ENCODE measurements around the gene GPC5. TPM values are rescaled to one million over a fixed set of nuclear protein-coding genes. Genes with fewer than 3 reads are reported as not detected.
"Not testable (repeated sequence)": the region's sequence is repeated elsewhere in the genome, so short reads cannot be mapped to it uniquely, and the experiment has no call there.

The GPC5 gene
- total and polyA plus RNA-seq, 3 donors from 2014 or later: 11.5 to 81.8 (median 52.1) TPM

GRCh38 chr13:92480387-92480786, 1082.0 kb downstream of the GPC5 start:
- Histone ChIP-seq H3K4me3 (no peak overlapping the region), H3K36me3 (ENCODE audit: low read depth, missing control alignments) (no peaks in the 10 kb centered on the region), H3K27me3 (no peaks in the 10 kb centered on the region), H3K9me3 (no peaks in the 10 kb centered on the region), H3K4me1 (no peaks in the 10 kb centered on the region), H3K27ac (no peak overlapping the region)
- no peak for DNase-seq
- intact Hi-C loops (cut with DNase I; ENCODE audit: low total_unique reads): no loop called here
- 96 to 97% methylated on average over 3 of the region's 3 CpGs for WGBS, 2 donors
- no peak for TF ChIP-seq POLR2A (IDR thresholded peaks at IDR 0.05)

- DNase-seq; H3K9me3 ChIP-seq; intact Hi-C loops (cut with DNase I; ENCODE audit: low total_unique reads); H3K4me1 ChIP-seq; H3K36me3 ChIP-seq (ENCODE audit: low read depth, missing control alignments); H3K27ac ChIP-seq; H3K27me3 ChIP-seq; H3K4me3 ChIP-seq: not testable (repeated sequence)
- WGBS, 2 donors: 88 to 90% methylated on average over 3 of the region's 3 CpGs
Observed at GRCh38 chr13:92482790-92483189, 1084.4 kb downstream of the GPC5 start.

- no peak overlapping the region for H3K27ac ChIP-seq
- no peak overlapping the region for H3K4me3 ChIP-seq
- intact Hi-C loops (cut with DNase I; ENCODE audit: low total_unique reads): no loop called here
- no peaks in the 10 kb centered on the region for H3K36me3 ChIP-seq (ENCODE audit: low read depth, missing control alignments)
- 58 to 70% methylated on average over 3 of the region's 3 CpGs for WGBS, 2 donors
- no peaks in the 10 kb centered on the region for H3K4me1 ChIP-seq
- TF ChIP-seq POLR2A (IDR thresholded peaks at IDR 0.05) (no peak), CTCF (IDR thresholded peaks at IDR 0.05) (no peak)
- H3K9me3 ChIP-seq: no peaks in the 10 kb centered on the region
- no peaks in the 10 kb centered on the region for H3K27me3 ChIP-seq
- DNase-seq: no peak
Observed at GRCh38 chr13:92483894-92484293, 1085.5 kb downstream of the GPC5 start.

GRCh38 chr13:92487238-92487637, 1088.8 kb downstream of the GPC5 start:
- no peak for DNase-seq
- no peaks in the 10 kb centered on the region for H3K4me1 ChIP-seq
- TF ChIP-seq CTCF (IDR thresholded peaks at IDR 0.05): no peak
- no peak for TF ChIP-seq POLR2A (IDR thresholded peaks at IDR 0.05)
- intact Hi-C loops (cut with DNase I; ENCODE audit: low total_unique reads): no loop called here
- no peaks in the 10 kb centered on the region for H3K36me3 ChIP-seq (ENCODE audit: low read depth, missing control alignments)
- H3K9me3 ChIP-seq: no peaks in the 10 kb centered on the region
- no peak overlapping the region for H3K4me3 ChIP-seq
- H3K27ac ChIP-seq: no peak overlapping the region
- no peaks in the 10 kb centered on the region for H3K27me3 ChIP-seq

GRCh38 chr13:92488249-92488852, 1089.9 kb downstream of the GPC5 start:
- WGBS, 2 donors: 82 to 83% methylated on average over 7 of the region's 7 CpGs

More at GRCh38 chr13:92488249-92488852, 1089.9 kb downstream of the GPC5 start:
- H3K27me3 ChIP-seq: no peaks in the 10 kb centered on the region
- no peak overlapping the region for H3K4me3 ChIP-seq
- no peak overlapping the region for H3K27ac ChIP-seq
- no peaks in the 10 kb centered on the region for H3K36me3 ChIP-seq (ENCODE audit: low read depth, missing control alignments)
- no peak for TF ChIP-seq POLR2A (IDR thresholded peaks at IDR 0.05)
- no peak for TF ChIP-seq CTCF (IDR thresholded peaks at IDR 0.05)
- no peaks in the 10 kb centered on the region for H3K4me1 ChIP-seq
- intact Hi-C loops (cut with DNase I; ENCODE audit: low total_unique reads): no loop called here
- DNase-seq: no peak
- no peaks in the 10 kb centered on the region for H3K9me3 ChIP-seq

All from testis (tissue), 3 donors.